GM10248 (cell line): ENCODE measurements around the gene STRADB.

Experiments
- CTCF ChIA-PET: fragments of 300-600 bp; sonication (Branson Sonifier 250); formaldehyde crosslinking; extraction: SDS; loops from one replicate; lab custom pipeline; 2021; ENCODE audit warnings: antibody characterized with exemption; lab: Yijun Ruan, JAX
- POLR2A ChIA-PET: fragments of 350-650 bp; sonication (Branson Sonifier 250); formaldehyde crosslinking; extraction: SDS; loops from one replicate; lab custom pipeline; 2020; ENCODE audit warnings: antibody characterized with exemption; lab: Yijun Ruan, JAX
- DNase-seq: peaks from one replicate; pipeline ENCODE4 v3.0.0; 2012; ENCODE audit errors: extremely low spot score
- TF ChIP-seq, protein P1 (sequence below): IDR thresholded peaks from 2 replicates; pipeline ENCODE4 v1.5.1; 2012; ENCODE audit warnings: mild to moderate bottlenecking, low read depth; ENCODE audit errors: extremely low read depth, missing control alignments, control extremely low read depth

The STRADB gene

DNA sequence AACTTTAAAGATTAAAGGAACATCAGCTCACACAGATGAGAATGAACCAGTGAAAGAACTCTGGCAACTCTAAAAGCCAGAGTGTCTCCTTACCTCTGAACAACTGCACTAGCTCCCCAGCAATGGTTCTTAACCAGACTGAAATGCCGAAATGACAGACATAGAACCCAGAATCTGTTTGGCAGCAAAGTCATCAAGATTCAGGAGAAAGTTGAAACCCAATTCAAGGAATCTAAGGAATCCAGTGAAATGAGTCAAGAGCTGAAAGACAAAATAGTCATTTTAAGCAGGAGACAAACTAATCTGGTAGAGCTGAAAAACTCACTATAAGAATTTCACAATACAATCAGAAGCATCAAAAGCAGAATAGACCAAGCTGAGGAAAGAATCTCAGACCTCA lies 72.0 kb downstream of the STRADB start:
- no peak for DNase-seq
- ChIA-PET CTCF (interaction anchor here (1.0 to 1.3 kb wide), 2 partner anchors 9 to 17 kb away, joined by 3 to 4 read pairs; no protein-coding TSS in a partner anchor), POLR2A (no interaction called here)
- TF ChIP-seq, protein P1, sequence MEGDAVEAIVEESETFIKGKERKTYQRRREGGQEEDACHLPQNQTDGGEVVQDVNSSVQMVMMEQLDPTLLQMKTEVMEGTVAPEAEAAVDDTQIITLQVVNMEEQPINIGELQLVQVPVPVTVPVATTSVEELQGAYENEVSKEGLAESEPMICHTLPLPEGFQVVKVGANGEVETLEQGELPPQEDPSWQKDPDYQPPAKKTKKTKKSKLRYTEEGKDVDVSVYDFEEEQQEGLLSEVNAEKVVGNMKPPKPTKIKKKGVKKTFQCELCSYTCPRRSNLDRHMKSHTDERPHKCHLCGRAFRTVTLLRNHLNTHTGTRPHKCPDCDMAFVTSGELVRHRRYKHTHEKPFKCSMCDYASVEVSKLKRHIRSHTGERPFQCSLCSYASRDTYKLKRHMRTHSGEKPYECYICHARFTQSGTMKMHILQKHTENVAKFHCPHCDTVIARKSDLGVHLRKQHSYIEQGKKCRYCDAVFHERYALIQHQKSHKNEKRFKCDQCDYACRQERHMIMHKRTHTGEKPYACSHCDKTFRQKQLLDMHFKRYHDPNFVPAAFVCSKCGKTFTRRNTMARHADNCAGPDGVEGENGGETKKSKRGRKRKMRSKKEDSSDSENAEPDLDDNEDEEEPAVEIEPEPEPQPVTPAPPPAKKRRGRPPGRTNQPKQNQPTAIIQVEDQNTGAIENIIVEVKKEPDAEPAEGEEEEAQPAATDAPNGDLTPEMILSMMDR, result no peak
